ENCODE measurements around the gene NUDT13. TPM values are rescaled to one million over a fixed set of nuclear protein-coding genes. Genes with fewer than 3 reads are reported as not detected.
A peak's percentile ranks its signal among the peaks of the same experiment; 100 is the strongest.

The NUDT13 gene
- total and polyA plus RNA-seq, 8 donors, result 1.4 to 7.9 (median 7.6) TPM

DNA sequence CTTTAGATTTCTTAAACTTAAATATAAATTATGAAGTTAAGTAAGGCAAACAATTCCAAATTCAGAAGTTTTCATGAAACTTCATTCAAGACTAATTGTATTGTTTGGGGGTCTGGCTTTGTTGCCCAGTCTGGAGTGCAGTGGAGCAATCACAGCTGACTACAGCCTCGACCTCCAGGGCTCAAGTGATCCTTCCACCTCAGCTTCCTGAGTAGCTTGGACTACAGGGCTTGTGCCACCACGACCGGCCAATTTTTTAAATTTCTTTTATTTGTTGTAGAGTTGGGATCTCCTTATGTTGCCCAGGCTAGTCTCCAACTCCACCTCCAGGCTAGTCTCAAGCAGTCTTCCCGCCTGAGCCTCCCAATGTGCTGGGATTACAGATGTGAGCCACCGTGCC lies 26.0 kb upstream of the NUDT13 start:
- ATAC-seq (no peak), DNase-seq (no peak)
- intact Hi-C loops (cut with DNase I), result no loop called here
- Histone ChIP-seq H3K27me3 (no peaks in the 10 kb centered on the region), H3K4me1 (peaks cover 9 to 13% of the 10 kb centered on the region in 2 donors), H3K9me3 (no peaks in the 10 kb centered on the region), H3K27ac (no peak overlapping the region), H3K4me3 (no peak overlapping the region), H3K36me3 (no peaks in the 10 kb centered on the region)
- TF ChIP-seq, protein P1, sequence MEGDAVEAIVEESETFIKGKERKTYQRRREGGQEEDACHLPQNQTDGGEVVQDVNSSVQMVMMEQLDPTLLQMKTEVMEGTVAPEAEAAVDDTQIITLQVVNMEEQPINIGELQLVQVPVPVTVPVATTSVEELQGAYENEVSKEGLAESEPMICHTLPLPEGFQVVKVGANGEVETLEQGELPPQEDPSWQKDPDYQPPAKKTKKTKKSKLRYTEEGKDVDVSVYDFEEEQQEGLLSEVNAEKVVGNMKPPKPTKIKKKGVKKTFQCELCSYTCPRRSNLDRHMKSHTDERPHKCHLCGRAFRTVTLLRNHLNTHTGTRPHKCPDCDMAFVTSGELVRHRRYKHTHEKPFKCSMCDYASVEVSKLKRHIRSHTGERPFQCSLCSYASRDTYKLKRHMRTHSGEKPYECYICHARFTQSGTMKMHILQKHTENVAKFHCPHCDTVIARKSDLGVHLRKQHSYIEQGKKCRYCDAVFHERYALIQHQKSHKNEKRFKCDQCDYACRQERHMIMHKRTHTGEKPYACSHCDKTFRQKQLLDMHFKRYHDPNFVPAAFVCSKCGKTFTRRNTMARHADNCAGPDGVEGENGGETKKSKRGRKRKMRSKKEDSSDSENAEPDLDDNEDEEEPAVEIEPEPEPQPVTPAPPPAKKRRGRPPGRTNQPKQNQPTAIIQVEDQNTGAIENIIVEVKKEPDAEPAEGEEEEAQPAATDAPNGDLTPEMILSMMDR (IDR thresholded peaks at IDR 0.05), result no peak

DNA sequence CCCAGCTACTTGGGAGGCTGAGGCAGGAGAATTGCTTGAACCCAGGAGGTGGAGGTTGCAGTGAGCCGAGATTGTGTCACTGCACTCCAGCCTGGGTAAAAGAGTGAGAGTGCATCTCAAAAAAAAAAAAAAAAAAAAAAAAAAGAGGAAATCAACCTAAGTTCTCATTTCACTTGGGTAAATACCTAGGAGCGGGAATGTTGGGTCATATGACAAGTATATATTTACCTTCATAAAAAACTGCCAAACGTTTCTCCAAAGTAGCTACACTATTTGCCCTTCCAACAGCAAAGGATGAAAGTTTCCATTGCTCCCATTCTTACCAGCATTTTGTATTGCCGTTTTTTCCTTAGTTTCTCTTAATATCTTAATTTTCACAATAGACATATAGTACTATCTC lies 23.4 kb upstream of the NUDT13 start:
- Histone ChIP-seq H3K36me3 (no peaks in the 10 kb centered on the region), H3K27ac (peak overlapping the region; percentile 15 to 56), H3K27me3 (no peaks in the 10 kb centered on the region), H3K4me1 (peaks cover 9 to 23% of the 10 kb centered on the region in 2 donors), H3K4me3 (no peak overlapping the region), H3K9me3 (no peaks in the 10 kb centered on the region)
- peak; percentile 75 for ATAC-seq
- DNase-seq, result no peak
- TF ChIP-seq, protein P1 (IDR thresholded peaks at IDR 0.05), result no peak
- intact Hi-C loops (cut with DNase I), result no loop called here

DNA sequence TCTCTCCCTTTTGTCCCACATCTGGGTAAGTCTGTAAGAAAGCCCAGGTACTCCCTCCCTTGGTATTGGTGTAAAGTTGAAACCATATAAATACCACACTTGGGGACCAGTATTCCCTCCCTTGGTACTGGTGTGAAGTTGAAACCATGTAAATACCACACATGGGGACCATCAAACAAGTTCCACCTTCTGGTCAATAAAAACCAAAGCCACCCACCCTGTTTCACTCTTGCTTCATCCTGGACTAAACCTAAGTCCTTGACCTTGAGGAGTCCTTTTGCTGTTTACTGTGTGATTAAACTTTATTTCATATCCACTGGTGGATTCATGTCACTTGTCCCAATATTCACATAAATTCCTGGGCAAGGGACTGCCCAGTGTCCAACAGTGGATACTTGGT lies 22.0 kb upstream of the NUDT13 start:
- no peaks in the 10 kb centered on the region for H3K36me3 ChIP-seq
- no peaks in the 10 kb centered on the region for H3K27me3 ChIP-seq
- no peak overlapping the region for H3K27ac ChIP-seq
- H3K4me1 ChIP-seq, result peaks cover 6 to 21% of the 10 kb centered on the region in 2 donors
- intact Hi-C loops (cut with DNase I), result no loop called here
- H3K4me3 ChIP-seq, result no peak overlapping the region
- no peaks in the 10 kb centered on the region for H3K9me3 ChIP-seq
- ATAC-seq, result peak; percentile 9
- TF ChIP-seq, protein P1 (IDR thresholded peaks at IDR 0.05), result no peak
- DNase-seq, result no peak

DNA sequence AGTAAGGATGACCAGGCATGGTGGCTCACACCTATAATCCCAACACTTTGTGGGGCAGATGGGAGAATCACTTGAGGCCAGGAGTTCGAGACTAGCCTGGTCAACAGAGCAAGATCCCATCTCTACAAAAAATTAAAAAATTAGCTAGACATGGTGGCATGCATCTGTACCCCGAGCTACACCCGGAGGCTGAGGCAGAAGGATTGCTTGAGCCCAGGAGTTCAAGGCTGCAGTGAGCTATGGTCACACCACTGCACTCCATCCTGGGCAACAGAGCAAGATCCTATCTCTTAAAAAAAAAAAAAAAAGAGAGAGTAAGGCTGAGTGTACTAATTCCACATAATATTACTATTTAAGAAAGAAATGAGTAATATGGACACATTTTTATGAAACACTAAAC lies 17.4 kb upstream of the NUDT13 start:
- Histone ChIP-seq H3K9me3 (no peaks in the 10 kb centered on the region), H3K27me3 (no peaks in the 10 kb centered on the region), H3K4me1 (peaks cover 4 to 31% of the 10 kb centered on the region in 2 donors), H3K27ac (no peak overlapping the region), H3K4me3 (no peak overlapping the region), H3K36me3 (no peaks in the 10 kb centered on the region)
- intact Hi-C loops (cut with DNase I), result no loop called here
- ATAC-seq (no peak), DNase-seq (no peak)
- TF ChIP-seq, protein P1 (IDR thresholded peaks at IDR 0.05), result no peak

DNA sequence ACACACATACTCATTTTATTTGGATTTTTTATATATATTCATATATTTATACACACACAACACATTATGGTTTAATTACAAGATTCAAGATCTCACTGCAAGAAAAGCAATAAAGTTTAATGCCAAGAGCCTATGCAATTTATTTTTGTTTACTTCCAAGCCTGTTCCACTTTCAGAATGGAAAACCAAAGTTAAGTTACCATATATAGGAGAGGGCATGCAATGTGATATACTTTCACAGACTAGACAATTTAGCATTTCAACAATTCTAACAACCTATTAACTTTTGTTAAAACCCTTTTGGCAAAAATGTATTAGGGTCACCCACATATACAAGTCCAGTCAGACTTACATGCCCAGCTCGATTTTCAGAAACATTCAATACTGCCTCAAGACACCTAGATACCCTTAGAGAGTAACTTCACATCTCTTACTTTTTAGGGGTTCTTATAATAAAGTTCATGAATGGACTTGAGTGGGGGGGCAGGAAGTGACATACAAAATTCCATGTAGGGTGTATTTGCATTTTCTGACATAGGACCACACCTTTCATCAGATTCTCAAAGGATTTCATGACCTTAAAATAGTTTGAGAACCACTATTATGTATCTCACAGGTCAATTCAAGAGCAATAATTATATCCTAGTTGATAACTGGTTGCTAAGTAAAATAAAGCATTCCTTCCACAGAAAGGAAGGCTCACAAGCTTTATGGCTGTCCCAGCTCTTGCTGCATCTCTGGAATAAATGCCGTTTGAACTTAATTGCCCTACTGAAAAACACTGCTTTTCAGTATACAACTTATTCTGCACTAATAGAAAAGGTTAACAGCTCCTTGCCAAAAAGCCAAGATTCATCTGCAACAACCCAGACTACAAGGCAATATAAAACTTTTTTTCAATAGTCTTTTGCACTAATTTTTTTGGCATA lies 16.1 kb upstream of the NUDT13 start:
- intact Hi-C loops (cut with DNase I), result no loop called here
- peak in 1 of 4 donors; percentile 33 for DNase-seq
- H3K27ac ChIP-seq, result peak overlapping the region; percentile 98
- no peaks in the 10 kb centered on the region for H3K36me3 ChIP-seq
- TF ChIP-seq, protein P1 (IDR thresholded peaks at IDR 0.05), result no peak
- H3K9me3 ChIP-seq, result no peaks in the 10 kb centered on the region
- H3K4me3 ChIP-seq, result peak overlapping the region; percentile 74 to 81
- no peaks in the 10 kb centered on the region for H3K27me3 ChIP-seq
- peaks cover 4 to 27% of the 10 kb centered on the region in 2 donors for H3K4me1 ChIP-seq
- no peak for ATAC-seq

All from left lung (tissue), 10 donors.